ENCODE results near the gene ACLY. TPM values are rescaled to one million over a fixed set of nuclear protein-coding genes. Genes with fewer than 3 reads are reported as not detected.
A peak's percentile ranks its signal among the peaks of the same experiment; 100 is the strongest.

The ACLY gene
- total and polyA plus RNA-seq, 2 of the 13 experiments (the other 11 are each of a cell fraction or from before 2014, with no cell fraction given): 111 to 218 TPM

GRCh38 chr17:41966463-41967140 is 47.9 kb upstream of the ACLY start, which contains the start of gene CNP (continued):
- peak; percentile 69; the same call in 1 of the 2 replicates for TF ChIP-seq ZNF280B (CRISPR knock-in tag; IDR thresholded peaks at IDR 0.05; ENCODE audit: borderline replicate concordance)
- TF ChIP-seq NR3C1 (CRISPR knock-in tag; IDR thresholded peaks at IDR 0.05): no peak
- no peak; the same call in 1 of the 2 replicates for TF ChIP-seq HIC2 (CRISPR knock-in tag; IDR thresholded peaks at IDR 0.05; ENCODE audit: low read depth)
- peak; percentile 71; the same call in 1 of the 2 replicates for TF ChIP-seq ZBTB25 (CRISPR knock-in tag; IDR thresholded peaks at IDR 0.05)
- TF ChIP-seq ZNF30 (CRISPR knock-in tag; IDR thresholded peaks at IDR 0.05): no peak
- TF ChIP-seq HDAC6 (IDR thresholded peaks at IDR 0.05; ENCODE audit: low read depth, low read length): no peak
- no peak for TF ChIP-seq PLSCR1 (CRISPR knock-in tag; IDR thresholded peaks at IDR 0.05; ENCODE audit: borderline replicate concordance)
- TF ChIP-seq SRSF9 (IDR thresholded peaks at IDR 0.05; ENCODE audit: borderline replicate concordance, insufficient read depth, low read depth, low read length, poor library complexity, severe bottlenecking): no peak
- no peak for TF ChIP-seq ZFYVE20 (CRISPR knock-in tag; IDR thresholded peaks at IDR 0.05; ENCODE audit: borderline replicate concordance, low read depth)
- peak; percentile 81; the same call in 1 of the 2 replicates for TF ChIP-seq ZMAT3 (CRISPR knock-in tag; conservative IDR thresholded peaks at IDR 0.05)
- 0 out of 2 replicates have a peak, but pooled peaks have one; percentile 46 for TF ChIP-seq ATF6 (CRISPR knock-in tag; conservative IDR thresholded peaks at IDR 0.05)
- TF ChIP-seq ZNF569 (CRISPR knock-in tag; IDR thresholded peaks at IDR 0.05; ENCODE audit: borderline replicate concordance): no peak
- TF ChIP-seq ZNF253 (CRISPR knock-in tag; IDR thresholded peaks at IDR 0.05; ENCODE audit: borderline replicate concordance): no peak; the same call in 1 of the 2 replicates
- TF ChIP-seq HNRNPLL (IDR thresholded peaks at IDR 0.05; ENCODE audit: low read depth, low read length, poor library complexity, severe bottlenecking): peak; percentile 78
- TF ChIP-seq SMC3 (IDR thresholded peaks at IDR 0.05; ENCODE audit: low read length): no peak
- TF ChIP-seq ONECUT2 (CRISPR knock-in tag; IDR thresholded peaks at IDR 0.05): no peak
- TF ChIP-seq RBM22 (optimal IDR thresholded peaks at IDR 0.05; ENCODE audit: low read length): no peak
- TF ChIP-seq AKAP8 (CRISPR knock-in tag; IDR thresholded peaks at IDR 0.05): peak; percentile 73; the same call in 1 of the 2 replicates
- no peak for TF ChIP-seq CBX1 (IDR thresholded peaks at IDR 0.05; ENCODE audit: low read depth)

Data from HepG2 (cell line).